HS-27A (cell line): ENCODE results near the gene DNAH11.
"Not testable (repeated sequence)": the region's sequence is repeated elsewhere in the genome, so short reads cannot be mapped to it uniquely, and the experiment has no call there.

Experiments
- DNase-seq: peaks from one replicate; pipeline ENCODE4 v3.0.0-alpha.2; 2012; ENCODE audit warnings: low read depth, missing footprints

DNAH11 gene

GRCh38 chr7:21719846-21720245 is 177.0 kb downstream of the DNAH11 start:
- DNase-seq = no peak

- DNase-seq = no peak
Observed at GRCh38 chr7:21722371-21722770, 179.5 kb downstream of the DNAH11 start.

DNA sequence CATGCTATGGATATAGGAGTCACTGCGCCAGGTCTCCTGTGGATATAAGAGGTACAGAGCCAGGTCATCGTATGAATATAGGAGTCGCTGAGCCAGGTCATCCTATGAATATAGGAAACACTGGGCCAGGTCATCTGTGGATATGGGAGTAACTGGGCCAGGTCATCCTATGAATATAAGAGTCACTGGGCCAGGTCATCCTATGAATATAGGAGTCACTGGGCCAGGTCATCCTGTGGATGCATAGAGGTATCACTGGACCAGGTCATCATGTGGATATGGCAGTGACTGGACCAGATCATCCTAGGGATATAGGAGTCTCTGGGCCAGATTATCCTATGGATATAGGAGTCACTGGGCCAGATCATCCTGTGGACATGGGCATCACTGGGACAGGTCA is 181.7 kb downstream of the DNAH11 start:
- DNase-seq = no peak

GRCh38 chr7:21730399-21730798 is 187.6 kb downstream of the DNAH11 start:
- DNase-seq = no peak

DNA sequence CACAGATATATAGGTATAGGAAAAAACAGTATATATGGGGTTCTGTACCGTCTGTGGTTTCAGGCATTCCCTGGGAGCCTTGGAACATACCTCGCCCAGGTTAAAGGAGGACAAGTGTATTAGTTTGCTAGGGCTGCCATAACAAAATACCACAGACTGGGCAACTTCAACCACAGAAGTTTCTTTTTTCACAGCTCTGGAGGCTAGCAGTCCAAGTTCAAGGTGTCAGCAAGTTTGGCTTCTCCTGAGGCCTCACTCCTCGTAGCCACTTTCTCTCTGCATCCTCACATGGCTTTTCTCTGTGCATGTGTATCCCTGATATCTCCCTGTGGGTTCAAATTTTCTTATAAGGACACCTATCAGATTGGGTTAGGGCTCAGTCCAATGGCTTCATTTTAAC is 189.1 kb downstream of the DNAH11 start:
- no peak for DNase-seq

GRCh38 chr7:21732956-21733355 is 190.1 kb downstream of the DNAH11 start:
- not testable (repeated sequence) for DNase-seq

DNA sequence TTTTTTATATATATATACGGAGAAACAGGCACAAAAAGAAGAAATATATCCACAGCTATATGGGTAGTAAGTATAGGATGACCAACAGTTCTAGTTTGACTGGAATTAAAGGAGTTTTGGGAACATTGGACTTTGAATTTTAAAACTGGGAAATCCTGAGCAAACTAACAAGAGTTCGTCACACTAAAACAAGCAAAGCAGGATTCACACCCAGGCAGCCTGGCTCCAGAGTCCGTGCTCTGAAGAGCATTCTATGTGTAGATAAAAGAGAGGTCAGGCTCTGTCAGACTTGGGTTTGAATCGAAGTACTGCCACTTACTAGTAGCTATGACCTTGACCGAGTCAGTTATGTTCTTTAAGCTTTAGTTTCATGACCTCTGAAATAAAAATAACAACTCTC is 191.0 kb downstream of the DNAH11 start:
- DNase-seq = no peak

- no peak for DNase-seq
Observed at GRCh38 chr7:21743493-21743892, 200.7 kb downstream of the DNAH11 start.

DNA sequence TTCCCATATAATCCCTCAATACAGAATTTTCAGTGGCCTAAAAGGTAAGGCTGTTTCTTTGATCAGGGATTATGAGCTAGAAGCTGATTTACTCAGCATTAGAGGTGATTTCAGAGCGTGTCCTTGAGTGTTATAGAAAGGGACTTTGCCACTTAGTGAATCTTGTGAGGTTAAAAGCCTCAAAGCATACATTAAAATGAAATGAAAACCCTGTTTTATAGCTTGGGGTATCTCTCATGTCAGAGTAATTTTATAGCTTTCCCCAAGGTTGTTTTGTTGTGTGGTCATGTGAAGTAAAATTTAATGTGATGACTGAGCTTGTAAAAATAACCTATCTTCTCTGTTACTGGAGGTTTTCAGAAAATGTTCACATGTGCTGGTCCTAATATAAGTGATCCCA is 204.1 kb downstream of the DNAH11 start:
- DNase-seq = no peak

GRCh38 chr7:21747806-21748205 is 205.0 kb downstream of the DNAH11 start:
- no peak for DNase-seq

DNA sequence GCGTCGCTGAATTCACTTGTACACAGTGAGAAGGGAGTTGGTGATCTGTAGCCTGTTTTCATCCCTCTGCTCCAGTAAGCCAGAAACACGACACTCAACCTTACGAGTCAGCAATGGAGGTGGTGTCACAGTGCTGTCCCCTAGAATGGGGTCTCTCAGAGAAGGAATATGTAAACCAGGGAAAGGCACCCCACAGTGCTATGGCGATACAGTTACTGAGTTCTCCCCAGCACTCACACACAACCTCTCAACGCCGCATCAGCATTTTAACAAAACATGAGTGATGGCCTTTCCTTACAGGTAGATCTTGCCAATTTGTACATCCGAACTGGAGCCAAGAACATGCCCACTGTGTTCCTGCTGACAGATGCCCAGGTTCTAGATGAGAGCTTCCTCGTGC is 206.5 kb downstream of the DNAH11 start:
- no peak for DNase-seq

DNA sequence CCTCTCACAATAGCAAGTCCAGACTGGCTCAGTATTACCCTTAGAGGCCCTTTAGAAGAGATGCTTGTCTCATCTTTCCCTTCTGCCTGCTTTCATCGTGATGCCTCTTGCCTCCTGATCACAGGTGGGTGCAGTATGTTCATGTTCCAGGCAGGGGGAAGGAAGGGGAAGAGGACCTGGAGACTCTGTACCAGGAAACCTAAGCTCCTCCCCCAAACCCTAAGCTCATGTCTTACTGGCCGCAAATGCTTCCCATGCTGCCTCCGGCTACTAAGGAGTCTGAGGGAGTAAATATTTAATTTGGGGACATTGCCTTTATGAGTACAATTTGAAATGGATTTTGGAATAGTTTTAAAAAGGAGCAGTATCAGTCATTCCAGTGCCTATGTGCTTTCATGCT is 210.2 kb downstream of the DNAH11 start:
- DNase-seq = no peak

- DNase-seq = no peak
Observed at GRCh38 chr7:21754963-21755362, 212.1 kb downstream of the DNAH11 start.

DNA sequence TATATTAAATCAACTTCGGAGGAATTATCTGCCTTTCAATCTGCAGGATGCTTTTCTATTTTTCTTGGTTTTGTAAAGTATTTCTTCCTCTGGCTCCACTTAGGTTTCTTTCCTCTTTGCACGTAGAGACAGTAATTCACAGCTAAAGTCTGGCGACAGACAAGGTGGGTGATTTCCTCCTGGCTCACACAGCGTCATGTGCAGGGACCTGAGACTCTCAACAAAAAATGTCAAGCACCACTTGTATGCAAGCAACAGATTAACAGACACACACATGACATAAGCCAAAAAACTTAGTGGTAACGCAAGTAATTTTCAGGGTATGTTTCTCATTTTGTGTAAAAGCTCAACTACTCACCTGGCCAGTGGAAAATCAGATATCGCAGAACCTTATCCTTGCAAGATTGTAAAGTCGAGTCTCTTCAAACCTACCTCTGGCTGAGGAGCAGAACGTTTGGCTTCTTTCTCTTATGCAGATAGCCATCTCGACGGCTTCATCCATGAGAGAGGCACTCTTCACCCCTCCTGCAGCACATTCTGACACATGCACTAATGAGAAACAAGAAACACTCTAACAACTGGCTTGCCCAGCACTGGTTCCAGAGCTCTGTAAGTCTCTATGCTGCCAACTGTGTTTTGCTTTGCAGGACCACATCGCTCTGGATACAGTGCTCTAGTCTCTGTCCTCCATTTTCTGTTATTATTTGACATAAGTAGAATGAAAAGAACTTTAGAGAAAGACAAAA is 214.9 kb downstream of the DNAH11 start:
- no peak for DNase-seq

- DNase-seq = no peak
Observed at GRCh38 chr7:21758286-21758685, 215.4 kb downstream of the DNAH11 start.

DNA sequence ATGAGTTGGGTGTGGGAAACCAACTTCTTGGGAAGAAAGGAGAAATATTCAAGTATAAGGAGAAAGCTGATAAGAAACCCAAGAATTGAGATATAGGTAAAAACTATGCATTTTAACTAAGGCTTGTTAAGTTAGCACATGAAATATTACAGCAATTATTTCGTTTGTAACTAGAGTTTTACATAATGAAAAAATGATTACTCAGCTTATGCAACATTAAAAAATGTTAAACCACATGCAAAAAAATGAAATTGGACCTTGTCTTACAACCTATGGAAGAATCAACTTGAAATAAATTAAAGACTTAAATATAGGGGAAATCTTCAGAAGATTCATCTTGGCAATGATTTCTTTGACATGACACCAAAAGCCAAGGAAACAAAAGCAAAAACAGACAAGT is 219.6 kb downstream of the DNAH11 start:
- DNase-seq = no peak

GRCh38 chr7:21763818-21764217 is 221.0 kb downstream of the DNAH11 start:
- DNase-seq = no peak

- DNase-seq = no peak
Observed at GRCh38 chr7:21766218-21766617, 223.4 kb downstream of the DNAH11 start.

- DNase-seq = peak; percentile 62
Observed at GRCh38 chr7:21767300-21767900, 224.6 kb downstream of the DNAH11 start.

- DNase-seq = no peak
Observed at GRCh38 chr7:21768279-21768678, 225.4 kb downstream of the DNAH11 start.

DNA sequence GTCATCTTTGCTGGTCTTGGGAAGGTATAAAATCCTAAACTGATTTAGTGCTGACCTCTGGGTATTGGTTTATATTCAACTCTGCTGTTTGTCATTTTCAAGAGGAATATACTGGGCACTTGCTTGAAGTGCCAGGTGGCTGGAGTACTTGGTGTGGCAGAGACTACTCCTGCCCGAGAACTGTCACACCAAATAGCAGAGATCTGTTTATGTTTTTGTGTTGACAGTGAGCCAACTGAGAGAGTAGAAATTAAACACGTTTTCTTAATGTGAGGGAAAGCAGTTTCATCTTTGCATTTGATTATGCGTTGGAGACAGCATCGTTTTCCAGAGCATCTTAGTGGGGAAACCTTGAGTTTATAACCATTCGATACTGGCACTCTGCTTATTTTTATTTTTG is 228.4 kb downstream of the DNAH11 start:
- no peak for DNase-seq

DNA sequence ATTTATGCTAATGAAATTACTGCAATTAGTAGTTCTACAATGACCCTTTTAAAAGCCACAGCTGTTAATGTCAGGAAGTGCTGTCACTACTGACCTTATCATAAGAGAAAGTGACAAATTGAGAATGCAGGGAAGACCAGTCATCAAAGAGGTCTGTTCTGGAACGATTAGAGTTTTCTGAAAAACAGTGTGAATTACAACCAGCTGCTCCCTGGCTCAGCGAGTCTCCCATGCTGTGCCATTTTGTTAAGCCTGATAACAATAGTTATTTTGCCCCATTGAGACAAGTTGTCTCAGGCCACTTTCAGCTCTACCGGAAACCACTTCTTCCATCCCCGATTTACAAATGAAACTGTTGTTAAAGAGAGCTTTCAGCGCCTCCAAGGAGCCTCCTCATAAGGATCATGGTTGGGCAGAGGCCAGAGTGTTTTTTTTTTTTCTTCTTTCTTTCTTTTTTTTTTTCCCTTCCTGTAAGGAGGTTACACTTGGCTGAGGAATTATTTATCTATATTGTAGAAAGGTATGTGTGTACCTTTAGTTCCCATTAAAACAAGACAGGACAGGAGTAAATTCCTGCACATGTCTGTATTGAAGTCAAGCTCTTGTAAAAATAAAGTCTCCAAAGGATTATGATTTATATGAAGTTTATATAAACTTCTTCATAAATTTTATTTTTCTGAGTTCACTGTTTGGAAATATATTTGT is 229.2 kb downstream of the DNAH11 start:
- DNase-seq = no peak

DNA sequence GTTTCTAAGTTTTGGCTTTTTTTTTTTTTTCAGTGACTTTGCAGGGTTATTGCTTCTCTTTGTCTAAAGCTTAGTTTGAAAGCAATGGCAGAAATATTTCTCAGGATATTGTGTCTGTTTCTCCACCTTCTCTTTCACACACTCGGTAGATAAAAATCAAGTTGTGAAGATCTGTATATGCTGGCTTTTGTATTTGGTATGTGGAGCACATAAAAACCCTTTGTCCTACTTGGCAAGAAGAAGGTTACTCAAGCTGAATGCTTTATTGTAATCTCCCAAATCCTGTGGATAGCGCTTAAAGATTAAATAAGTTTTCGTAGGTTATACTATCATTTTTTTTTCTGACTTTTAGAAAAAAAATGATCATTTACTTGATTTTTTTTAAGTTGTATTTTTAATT is 230.5 kb downstream of the DNAH11 start:
- DNase-seq = no peak
